NCI-H748 (cell line): Measurements from ENCODE around the gene FBXL12.
A peak's percentile ranks its signal among the peaks of the same experiment; 100 is the strongest.
"Not testable (repeated sequence)": the region's sequence is repeated elsewhere in the genome, so short reads cannot be mapped to it uniquely, and the experiment has no call there.

Experiments
- DNase-seq: peaks from one replicate; lab custom pipeline; 2025; ENCODE audit not compliant: unreplicated experiment; lab: John Stamatoyannopoulos, UW

Gene FBXL12

DNA sequence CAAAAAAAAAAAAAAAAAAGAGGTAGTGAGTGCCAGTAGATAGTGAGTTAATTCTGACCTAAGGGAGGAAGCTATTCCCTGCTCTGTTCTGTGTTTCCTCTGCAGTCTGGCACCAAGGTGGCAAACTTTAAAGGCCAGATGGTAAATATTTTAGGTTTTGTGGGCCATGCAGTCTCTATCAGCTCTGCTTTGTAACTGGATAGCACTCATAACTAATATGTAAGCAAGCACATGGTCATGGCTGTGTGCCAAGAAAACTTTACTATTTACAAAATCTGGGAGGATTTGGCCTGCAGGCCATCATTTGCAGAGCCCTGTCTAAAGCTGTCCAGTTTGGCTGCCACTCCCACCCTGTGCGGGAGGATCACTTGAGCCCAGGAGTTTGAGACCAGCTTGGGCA, 20.5 kb upstream of the FBXL12 start:
- DNase-seq, result no peak

DNA sequence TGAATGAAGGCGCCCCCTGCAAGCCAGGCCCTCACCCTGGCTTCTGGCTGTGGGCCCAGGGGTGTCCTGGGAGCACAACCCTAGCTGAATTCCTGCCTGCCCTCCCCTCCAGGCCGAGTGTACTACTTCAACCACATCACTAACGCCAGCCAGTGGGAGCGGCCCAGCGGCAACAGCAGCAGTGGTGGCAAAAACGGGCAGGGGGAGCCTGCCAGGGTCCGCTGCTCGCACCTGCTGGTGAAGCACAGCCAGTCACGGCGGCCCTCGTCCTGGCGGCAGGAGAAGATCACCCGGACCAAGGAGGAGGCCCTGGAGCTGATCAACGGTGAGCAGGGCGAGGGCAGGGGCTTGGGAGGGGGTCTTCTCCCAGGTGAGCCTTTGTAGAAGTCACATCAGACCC, 19.4 kb upstream of the FBXL12 start:
- no peak for DNase-seq

DNA sequence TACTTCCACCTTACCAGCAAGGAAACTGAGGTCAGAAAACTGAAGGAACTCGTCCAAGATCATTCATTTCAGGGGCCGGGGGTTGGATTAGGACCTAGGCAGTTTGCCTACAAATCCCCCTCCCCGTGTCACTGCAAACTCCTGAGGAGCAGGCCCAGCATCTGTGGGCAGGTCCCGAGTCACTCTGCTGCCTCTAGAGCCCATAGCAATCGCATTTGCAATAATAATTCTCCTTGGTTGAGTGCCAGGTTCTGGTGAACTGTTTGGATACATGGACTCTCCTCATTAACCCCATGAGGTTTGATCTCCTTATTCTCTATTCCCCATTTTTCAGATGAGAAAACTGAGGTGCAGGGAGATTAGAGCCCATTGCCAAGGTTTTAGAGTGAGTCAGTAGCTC, 17.1 kb upstream of the FBXL12 start:
- DNase-seq, result no peak

DNA sequence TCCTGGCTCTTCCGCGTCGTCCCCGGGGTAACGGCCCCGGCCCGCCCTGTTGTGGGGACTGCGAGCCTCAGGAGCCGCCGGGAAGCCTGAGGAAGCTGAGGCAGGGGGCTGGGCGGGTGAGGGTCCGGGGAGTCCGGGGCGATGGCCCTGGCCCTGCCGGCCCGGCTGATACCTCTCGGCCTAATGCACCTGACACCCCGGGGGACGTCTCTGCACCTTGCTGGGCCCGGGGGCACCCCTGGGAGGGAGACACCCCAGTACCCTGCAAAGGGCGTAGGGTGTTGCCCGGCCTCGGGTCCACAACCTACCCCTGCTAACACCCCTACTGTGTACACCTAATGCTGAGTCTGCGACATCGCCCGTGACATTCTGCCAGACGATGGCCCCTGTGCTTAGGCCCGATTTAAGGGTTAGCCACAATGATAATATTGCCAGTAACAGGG, 16.6 kb upstream of the FBXL12 start:
- DNase-seq, result no peak

DNA sequence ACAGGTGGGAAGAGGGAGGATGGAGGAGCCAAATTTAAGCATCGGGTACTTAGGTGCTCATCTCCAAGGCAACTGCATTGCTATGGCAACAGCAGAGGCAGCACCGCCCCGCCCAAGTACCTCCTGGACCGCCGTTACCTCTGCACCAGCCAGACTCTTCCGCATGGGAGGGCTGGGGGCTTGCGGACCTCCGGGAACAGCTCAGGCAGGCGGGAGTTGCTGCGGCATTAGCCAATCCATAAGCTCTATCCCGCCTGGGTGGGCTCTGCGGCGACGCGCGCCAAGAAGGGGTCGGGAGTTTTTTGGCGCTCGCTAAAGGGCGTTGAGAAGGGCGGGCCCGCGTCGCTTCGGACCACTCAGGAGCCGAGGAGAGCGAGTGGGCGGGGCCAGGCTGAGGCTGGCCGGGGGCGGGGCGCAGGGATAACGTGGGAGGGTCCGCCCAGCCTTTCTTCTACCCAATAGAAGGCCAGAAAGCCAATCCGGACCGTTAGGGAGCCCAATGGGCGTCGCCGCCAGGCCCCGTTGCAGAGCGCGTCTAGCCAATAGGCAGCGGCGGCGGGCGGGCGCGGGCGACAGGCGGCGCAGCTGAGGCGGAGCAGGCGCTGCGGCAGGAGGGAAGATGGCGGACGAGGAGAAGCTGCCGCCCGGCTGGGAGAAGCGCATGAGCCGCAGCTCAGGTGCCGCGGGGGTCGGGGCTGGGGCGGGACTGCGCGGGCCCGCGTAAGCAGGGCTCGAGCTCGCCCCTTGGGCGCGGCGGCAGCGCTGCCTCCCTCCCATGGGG, 16.0 kb upstream of the FBXL12 start, which contains the start of gene PIN1:
PIN1 (plus strand) TSS at position 593 of the 781 bp plus-strand sequence; CDS start at position 620, 27 bp downstream.
- peak; percentile 97 for DNase-seq

DNA sequence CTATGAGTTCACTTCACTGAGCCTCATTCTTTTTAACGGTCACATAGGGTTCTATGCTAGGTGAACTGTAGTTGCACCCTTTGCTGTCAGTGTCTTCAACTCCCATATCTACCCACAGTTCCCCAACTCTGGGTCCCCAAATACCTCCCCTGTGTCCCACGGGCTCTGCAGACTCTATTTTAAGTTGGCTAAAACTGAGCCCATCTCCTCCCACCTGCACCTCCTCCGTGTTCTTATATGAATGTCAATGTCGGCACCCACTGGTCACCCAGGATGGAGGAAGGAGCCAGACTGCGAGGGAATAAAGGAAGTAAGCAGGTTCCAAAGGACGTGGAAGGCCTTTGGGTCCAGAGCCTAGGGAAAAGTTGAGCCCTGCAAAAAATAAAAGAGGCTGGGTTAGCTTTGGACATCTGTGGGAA, 15.4 kb upstream of the FBXL12 start:
- no peak for DNase-seq

DNA sequence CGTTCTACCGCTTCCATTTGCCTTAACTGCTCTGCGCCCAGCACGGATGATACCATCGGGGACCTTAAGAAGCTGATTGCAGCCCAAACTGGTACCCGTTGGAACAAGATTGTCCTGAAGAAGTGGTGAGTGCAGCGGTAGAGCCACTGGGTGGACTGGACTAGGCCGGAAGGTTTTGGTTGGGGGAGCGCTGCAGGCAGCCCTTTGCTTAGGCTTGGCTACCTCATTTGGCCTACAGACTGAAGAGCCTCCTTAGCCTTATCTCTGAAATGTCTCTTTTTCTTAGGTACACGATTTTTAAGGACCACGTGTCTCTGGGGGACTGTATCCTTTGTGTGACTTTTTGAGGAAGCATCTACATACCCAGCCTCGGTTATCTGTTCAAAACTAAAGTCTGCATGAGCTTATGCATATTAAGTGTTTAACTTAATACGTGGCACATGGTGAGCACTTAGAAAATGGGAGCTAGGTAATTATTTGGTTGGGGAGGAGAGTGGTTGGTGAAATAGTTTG, 9.7 kb upstream of the FBXL12 start:
- DNase-seq, result no peak

DNA sequence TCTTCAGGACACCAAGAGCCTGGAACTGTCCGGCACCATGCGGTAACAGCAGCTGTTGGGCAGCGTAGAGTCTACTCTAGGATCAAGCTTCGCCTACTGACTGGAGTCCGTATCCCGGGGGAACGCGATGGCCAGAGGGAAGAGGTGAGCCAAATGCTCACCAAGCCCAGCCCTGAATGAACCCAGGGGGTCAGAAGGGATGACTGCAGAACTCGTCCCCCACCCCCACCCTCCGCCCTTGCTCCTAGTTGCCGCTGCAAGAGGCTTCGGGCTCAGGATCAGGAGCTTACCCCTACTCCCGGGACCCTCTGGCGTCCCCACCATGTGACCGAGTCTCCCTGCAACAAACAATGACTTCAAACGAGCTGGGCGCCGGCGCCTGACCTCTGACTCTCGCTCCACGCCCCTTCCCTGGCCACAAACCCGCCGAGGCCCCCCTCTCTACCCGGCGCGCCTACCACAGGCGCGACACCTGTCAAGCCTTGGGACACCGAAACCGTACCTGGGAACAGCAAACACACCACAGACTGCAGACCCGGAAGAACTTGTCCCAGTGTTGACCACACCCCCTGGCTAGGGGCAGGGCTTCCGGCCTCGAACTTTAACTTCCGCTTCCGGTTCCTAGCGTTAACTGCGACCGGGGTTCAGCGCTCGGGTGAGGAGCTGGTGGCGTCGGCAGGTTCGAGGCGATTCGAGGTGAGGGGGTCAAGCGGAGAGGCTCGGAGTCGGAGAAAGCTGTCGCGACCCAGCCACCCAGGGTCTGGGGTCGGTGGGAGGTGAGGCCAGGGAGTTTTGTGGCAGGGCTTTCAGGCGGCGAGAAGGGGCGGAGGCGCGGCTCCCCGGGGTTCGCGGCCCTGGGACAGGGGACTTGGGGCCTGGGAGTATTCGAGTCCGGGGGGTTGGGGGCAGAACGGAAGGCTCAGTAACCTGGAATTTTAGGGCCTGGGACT, 8.7 kb upstream of the FBXL12 start, which contains the start of gene UBL5:
UBL5 (plus strand) TSS at position 630 of the 950 bp plus-strand sequence. CDS start 420 bp downstream, outside the sequence.
- peak; percentile 87 for DNase-seq

DNA sequence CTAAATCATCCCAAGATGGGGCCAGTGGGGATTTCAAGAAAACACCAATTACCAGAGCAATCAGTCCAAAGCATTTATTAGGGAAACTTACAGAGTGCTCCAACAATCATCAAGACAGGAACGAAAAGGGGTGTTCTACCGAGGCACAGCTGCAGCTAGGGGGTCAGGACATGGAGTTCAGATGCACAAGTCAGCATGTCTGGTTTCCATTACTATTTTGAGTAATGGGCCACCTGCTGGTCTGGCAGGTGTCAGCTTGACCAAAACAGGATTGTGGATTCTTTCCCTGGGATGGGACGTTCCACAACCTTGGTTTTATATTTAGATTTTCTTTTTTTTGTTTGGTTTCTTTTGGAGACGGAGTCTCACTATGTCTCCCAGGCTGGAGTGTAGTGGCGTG, 4.9 kb upstream of the FBXL12 start:
- no peak for DNase-seq

DNA sequence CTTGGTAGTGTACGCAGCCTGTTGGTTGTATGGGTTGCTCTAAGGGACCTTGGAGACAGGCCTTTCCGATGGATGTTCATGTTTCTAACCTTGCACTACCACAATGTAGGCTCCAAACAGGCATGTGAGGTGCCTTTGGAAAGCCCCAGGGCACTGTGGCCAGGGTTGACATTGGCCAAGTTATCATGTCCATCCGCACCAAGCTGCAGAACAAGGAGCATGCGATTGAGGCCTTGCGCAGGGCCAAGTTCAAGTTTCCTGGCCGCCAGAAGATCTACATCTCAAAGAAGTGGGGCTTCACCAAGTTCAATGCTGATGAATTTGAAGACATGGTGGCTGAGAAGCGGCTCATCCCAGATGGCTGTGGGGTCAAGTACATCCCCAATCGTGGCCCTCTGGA, 1.2 kb upstream of the FBXL12 start:
- not testable (repeated sequence) for DNase-seq

DNA sequence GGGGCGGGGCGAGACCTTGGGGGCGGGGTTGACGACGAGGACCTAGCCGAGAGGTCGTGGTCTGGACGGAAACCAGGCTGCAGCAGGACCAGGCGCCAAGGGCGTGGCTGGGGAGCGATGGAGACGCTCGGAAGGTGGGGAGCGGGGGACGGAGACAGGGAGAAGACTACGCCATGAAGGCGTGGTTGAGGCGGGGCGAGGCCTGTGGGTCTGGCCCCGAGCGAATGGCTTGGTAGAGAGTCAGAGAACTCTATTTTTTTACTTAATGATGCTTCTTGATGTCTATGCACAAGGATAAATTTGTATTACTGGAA, 674 bp upstream of the FBXL12 start:
- DNase-seq, result peak; percentile 99

DNA sequence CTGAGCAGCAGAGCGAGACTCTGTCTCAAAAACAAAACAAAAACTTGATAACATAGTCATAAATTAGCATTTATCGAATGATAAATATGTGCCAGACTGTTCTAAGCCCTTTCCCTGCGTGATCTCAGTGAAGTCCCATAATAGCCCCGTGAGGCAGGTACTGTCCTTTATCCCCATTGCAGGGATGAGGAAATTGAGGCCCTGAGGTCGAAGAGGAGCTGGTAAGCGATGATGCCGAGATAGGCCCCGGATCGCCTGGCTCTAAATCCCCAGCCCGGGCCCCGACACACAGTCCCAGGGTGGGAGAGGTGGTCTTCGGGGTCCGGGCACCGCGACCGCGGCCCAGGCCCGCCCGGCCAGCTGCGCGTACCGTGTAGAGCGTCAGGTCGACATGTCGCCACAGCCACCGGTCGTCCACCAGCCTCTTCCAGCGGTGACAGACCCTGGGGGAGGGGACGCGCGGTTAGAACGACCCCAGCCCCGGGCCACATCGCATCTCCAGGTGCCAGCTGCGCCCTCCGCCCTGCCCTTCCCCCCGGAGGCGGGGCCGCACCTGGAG, 625 bp downstream of the FBXL12 start:
- DNase-seq, result no peak

DNA sequence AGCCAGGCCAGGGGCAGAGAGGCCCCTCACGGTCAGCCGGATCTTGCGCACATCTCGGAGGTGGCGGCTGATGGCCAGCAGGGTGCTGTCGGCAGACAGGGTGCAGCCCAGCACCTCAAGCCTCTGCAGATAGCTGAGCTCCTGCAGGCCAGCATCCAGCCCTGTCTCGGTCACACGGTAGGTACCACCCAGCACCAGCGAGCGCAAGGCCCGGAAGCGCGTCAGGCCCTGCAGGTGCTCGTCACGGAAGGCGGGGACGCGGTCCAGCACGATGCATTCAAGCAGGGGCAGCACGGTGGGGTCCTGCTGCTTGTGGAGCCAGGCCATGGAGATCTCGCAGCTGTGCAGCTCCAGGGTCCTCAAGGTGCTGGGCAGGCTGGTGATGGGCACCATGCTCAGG, 7.7 kb downstream of the FBXL12 start:
- DNase-seq, result no peak

DNA sequence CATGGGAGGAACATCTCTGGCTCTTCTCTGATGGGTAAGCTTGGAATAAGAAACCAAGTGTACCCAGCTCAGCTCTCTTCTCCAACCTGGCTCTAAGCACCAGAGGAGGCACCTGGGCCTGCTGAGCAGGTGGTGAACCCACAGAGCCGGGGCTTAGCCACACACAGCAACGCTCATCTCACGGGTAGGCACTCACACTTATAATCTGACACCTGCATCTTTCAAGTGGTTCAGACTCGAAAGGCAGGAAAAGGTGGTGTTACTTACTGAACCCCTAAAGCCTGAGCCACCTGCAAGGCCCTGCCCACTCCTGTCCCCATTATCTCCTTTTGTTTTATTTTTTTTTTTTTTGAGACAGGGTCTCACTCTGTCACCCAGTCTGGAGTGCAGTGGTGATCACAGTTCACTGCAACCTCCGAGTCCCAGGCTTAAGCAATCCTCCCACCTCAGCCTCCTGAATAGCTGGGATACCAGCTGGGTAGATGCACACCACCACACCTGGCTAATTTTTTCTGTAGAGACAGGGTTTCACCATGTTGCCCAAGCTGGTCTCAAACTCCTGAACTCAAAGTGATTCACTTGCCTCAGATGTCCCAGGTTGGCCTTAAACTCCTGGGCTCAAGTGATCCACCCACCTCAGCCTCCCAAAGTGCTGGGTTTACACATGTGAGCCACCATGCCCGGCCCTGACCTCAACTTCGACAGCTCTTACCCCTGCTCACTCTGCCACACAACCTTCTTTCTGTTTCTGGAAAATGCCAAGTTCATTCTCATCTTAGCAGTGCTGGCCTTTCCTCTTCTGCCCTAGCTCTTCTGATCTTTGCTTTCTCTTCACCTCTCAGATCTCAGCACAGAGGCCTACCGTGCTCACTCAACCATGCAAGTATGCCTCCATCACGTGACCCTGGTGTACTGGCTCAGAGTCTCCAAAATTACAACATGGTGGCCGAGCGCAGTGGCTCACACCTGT, 9.7 kb downstream of the FBXL12 start:
- no peak for DNase-seq

DNA sequence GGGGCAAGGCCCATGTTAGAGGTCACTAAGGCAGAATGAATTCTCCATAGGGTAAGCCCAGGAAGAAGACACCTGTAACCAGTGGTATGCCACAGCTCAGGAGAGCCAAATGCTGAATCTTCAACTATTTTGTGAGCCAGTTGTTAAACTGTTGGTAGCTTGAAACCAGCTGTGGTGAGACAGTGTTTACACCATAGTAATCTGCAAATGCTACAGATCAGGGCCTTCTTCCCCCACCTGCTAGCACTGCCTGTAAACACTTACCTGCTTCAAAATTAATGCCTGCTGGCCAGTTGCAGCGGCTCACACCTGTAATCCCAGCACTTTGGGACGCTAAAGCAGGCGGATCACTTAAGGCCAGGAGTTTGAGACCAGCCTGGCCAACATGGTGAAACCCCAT, 12.1 kb downstream of the FBXL12 start:
- no peak for DNase-seq

DNA sequence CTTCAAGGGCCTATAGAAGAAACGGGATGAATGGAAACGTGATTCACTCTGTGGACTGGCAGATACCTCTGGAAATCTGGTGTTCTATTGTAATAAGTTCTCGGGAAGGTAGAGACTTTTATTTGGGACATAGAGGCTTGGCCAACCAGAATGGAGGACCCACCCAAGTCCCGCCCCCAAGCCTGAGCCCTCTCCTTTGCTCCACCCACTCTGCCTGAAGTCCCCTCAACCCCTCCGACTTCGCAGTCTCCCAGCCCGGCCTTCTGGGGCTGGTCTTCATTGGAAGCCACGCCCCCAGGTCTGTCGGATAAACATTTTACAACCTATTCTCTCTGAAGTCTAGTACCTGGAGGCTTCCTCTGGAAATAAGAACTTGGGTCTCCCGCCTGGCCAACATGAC, 16.9 kb downstream of the FBXL12 start:
- DNase-seq, result no peak

DNA sequence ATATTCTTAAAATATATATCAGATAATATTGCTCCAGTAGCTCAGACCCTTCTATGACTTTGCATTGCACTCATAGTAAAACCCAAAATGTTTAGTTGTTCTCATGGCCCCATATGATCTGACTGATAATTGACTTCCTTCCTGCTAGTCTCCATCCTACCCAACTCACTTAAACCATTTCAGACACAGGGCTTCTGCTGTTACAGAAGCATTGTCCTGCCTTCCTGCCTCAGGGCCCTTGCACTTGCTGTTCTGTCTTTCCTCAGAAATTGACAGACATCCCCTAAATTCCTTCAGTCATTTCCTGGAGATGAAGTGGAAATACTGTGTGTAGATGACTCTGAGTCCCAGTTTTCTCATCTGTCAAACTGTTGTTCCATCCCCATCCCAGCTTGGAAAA, 19.7 kb downstream of the FBXL12 start:
- DNase-seq, result no peak

DNA sequence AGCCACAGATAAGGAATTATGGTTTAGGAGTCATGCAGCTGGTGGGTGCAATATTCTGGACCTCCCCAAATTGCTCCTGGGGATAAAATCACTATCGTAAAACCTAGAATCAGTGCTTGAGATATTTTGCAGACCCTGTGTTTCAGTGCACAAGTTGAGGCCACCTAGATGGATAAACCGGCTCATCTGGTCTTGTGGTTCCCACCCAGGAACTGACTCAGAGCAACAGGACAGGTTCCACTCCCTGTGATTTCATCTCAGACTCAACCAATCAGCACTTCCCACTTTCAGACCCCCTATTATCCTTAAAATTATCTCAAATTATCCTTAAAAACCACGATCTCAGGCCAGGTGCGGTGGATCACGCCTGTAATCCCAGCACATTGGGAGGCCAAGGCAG, 21.0 kb downstream of the FBXL12 start:
- no peak for DNase-seq

DNA sequence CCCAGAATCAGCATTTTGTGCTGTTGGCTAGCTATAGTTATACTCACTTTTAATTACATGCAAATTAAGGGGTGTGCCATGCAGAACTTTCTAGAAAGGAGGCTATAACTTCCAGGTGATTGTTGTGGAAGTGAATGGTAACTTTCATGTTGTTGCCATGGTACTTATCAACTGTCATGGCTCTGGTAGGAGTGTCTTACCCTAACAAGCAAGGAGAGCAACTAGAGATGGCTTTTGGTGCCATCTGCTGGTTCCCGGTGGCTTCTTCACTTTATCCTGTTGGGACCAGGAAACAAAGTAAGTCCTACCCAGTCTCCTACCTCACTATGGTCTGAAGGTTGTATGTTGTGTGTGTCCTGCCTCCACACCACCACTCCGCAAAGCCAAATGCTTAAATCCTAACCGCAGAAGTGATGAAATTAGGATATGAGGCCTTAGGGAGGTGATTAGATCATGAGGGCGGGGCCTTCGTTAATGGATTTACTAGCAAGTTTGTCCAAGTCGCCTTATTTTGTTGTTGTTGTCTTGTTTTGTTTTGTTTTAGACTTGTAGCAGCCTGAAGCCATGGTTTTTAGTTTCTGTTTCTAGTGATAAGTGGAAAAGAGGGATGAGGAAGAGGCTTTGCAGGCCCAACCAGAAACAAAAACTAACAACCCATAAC, 22.6 kb downstream of the FBXL12 start:
- peak; percentile 81 for DNase-seq
